Activated CD8-positive, alpha-beta T cell treated with anti-CD3 and anti-CD28 coated beads for 36 hours (primary cell): ENCODE data around the gene GCK. TPM values are rescaled to one million over a fixed set of nuclear protein-coding genes. Genes with fewer than 3 reads are reported as not detected.

Experiments
- ATAC-seq: fragments of 200-7000 bp; cut with Tn5 transposase; one replicate; pipeline ENCODE4 v1.10.0; 2021; ENCODE audit warnings: mild to moderate bottlenecking, moderate library complexity
- CTCF ChIA-PET: fragments of 350-600 bp; sonication (Branson Sonifier 250); formaldehyde crosslinking; loops from one replicate; lab custom pipeline; 2021; ENCODE audit warnings: antibody characterized with exemption; lab: Charles Lee
- POLR2A ChIA-PET: fragments of 350-600 bp; sonication (Branson Sonifier 250); formaldehyde crosslinking; loops from one replicate; lab custom pipeline; 2021; ENCODE audit warnings: antibody characterized with exemption; lab: Charles Lee
- DNase-seq: peaks from one replicate; pipeline ENCODE4 v3.0.0-alpha.2; 2020
- H3K27ac Mint-ChIP-seq: one replicate; pipeline ENCODE4 v1.8.0; 2021; ENCODE audit warnings: mild to moderate bottlenecking, mixed read lengths
- H3K27me3 Mint-ChIP-seq: one replicate; pipeline ENCODE4 v1.8.0; 2021; ENCODE audit warnings: mixed read lengths
- H3K36me3 Mint-ChIP-seq: one replicate; pipeline ENCODE4 v1.8.0; 2021; ENCODE audit warnings: low read depth, mixed read lengths
- H3K4me1 Mint-ChIP-seq: one replicate; pipeline ENCODE4 v1.8.0; 2021; ENCODE audit warnings: low read depth, mixed read lengths
- H3K4me3 Mint-ChIP-seq: one replicate; pipeline ENCODE4 v1.8.0; 2021; ENCODE audit warnings: mild to moderate bottlenecking, moderate library complexity, mixed read lengths
- H3K9me3 Mint-ChIP-seq: one replicate; pipeline ENCODE4 v1.8.0; 2021; ENCODE audit warnings: mixed read lengths
- intact Hi-C: fragments of 100-400 bp; cut with micrococcal nuclease; formaldehyde crosslinking; loops from one replicate; pipeline ENCODE4 v1.10.0; 2022
- total RNA-seq, 2 experiments: library from RNA; stranded (reverse); gene quantifications; one replicate each; pipeline ENCODE4 v1.2.3, GENCODE V29; 2021
- TF ChIP-seq, protein P1 (sequence below): fragments of 200-600 bp; IDR thresholded peaks from one replicate; pipeline ENCODE4 v1.8.0; 2022; ENCODE audit warnings: antibody characterized with exemption, mild to moderate bottlenecking

Gene GCK
- total RNA-seq, 2 experiments from 2014 or later: 2.1 to 2.6 TPM

DNA sequence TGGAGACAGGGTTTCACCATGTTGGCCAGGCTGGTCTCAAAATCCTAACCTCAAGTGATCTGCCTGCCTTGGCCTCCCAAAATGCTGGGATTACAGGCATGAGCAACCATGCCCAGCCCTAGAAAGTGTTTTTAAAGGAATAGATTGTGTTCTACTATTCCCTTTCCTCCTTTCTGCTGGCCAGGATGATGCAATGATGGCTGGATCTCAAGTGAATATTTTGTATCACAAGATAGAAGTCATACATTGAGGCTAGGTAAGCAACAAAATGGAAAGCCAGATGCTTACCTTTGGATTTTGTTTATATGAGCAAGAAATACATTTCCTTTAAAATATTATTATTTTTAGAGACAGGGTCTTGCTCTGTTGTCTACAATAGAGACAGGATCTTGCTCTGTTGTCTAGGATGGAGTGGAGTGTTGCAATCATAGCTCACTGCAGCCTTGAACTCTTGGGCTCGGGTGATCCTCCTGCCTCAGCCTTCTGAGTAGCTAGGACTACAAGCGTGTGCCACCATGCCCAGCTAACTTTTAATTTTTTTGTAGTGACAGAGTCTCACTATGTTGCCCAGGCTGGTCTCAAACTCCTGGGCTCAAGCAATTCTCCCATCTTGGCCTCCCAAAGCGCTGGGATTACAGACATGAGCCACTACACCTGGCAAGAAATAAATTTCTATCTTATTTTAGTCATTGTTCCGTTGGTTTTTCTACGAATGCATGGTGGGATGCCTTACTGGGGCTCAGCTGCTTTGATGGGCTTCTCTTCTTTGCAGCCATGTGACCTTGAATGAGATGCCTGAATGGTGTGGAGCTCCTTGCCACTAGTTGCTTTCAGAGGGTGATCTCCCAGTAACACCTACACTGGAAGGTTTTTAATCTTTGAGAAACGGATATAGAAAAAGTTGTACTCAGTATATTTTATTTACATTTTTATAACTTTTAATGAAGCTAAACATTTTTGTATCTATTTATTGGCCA lies 90.9 kb downstream of the GCK start:
- H3K27me3 Mint-ChIP-seq: no peaks in the 10 kb centered on the region
- H3K4me1 Mint-ChIP-seq: peaks cover 26% of the 10 kb centered on the region
- no peaks in the 10 kb centered on the region for H3K36me3 Mint-ChIP-seq
- CTCF ChIA-PET: interaction anchor here (0.8 to 3.0 kb wide), 6 partner anchors 11 to 102 kb away, joined by 3 to 21 read pairs (median 4); partner anchors contain the start of gene YKT6
- peak overlapping the region; percentile 86 for H3K27ac Mint-ChIP-seq
- POLR2A ChIA-PET: interaction anchor here (0.6 to 2.6 kb wide), 12 partner anchors 7 to 550 kb away, joined by 3 to 11 read pairs (median 4); partner anchors contain the start of genes DBNL and PGAM2
- H3K4me3 Mint-ChIP-seq: no peak overlapping the region
- peak; percentile 51 for ATAC-seq
- DNase-seq: peak; percentile 47
- H3K9me3 Mint-ChIP-seq: no peaks in the 10 kb centered on the region
- intact Hi-C loops: no loop called here
- TF ChIP-seq, protein P1, sequence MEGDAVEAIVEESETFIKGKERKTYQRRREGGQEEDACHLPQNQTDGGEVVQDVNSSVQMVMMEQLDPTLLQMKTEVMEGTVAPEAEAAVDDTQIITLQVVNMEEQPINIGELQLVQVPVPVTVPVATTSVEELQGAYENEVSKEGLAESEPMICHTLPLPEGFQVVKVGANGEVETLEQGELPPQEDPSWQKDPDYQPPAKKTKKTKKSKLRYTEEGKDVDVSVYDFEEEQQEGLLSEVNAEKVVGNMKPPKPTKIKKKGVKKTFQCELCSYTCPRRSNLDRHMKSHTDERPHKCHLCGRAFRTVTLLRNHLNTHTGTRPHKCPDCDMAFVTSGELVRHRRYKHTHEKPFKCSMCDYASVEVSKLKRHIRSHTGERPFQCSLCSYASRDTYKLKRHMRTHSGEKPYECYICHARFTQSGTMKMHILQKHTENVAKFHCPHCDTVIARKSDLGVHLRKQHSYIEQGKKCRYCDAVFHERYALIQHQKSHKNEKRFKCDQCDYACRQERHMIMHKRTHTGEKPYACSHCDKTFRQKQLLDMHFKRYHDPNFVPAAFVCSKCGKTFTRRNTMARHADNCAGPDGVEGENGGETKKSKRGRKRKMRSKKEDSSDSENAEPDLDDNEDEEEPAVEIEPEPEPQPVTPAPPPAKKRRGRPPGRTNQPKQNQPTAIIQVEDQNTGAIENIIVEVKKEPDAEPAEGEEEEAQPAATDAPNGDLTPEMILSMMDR: no peak

DNA sequence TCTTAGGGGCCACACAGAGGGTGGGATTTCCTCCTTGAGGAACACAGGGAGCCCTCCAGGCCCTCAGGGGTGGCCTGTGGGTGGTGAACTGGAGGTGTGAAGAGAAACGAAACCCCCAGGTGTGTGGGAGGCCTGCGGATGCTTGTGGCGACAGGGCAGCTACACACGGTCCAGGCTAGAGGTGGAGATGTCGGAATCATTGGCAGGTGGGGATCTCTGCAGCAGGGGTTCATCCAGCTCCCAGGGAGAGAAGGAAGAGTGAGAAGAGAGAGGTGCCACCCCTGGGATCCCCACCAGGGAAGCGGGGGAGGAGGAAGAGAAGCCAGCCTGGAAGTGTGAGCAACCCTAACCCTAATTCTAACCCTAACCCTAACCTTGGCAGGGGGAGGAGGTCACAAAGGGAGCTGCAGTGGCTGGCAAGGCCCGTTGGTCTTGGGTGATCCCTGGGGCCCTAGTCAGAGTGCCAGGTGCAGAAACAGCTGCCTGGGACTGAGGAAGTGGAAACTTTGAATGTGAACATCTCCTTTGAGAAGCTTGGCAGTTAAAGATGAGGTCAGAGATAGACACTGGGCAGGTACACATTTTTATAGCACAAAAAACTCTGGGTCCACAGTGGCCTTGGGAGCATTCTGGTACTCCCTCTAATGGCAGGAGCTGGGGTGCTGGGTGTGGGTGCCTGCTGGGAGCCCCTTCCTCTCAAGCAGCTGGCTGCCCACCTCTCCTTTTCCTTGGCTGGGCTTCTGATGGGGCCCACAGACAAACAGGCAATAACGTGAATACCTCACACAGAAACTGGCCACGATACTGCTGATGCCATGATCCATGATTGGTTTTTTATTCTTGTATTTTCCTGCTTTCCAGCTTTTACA lies 91.9 kb downstream of the GCK start:
- POLR2A ChIA-PET: interaction anchor here (0.6 to 2.6 kb wide), 13 partner anchors 8 to 549 kb away, joined by 3 to 11 read pairs (median 4); partner anchors contain the start of genes DBNL and PGAM2
- CTCF ChIA-PET: interaction anchor here (0.7 to 3.0 kb wide), 4 partner anchors 12 to 103 kb away, joined by 3 to 21 read pairs (median 4); partner anchors contain the start of gene YKT6
- DNase-seq: peak; percentile 81
- Mint-ChIP-seq H3K27me3 (no peaks in the 10 kb centered on the region), H3K4me3 (peak overlapping the region; percentile 14), H3K4me1 (peaks cover 25% of the 10 kb centered on the region), H3K27ac (peak overlapping the region; percentile 86), H3K36me3 (no peaks in the 10 kb centered on the region), H3K9me3 (no peaks in the 10 kb centered on the region)
- TF ChIP-seq, protein P1: no peak
- intact Hi-C loops: no loop called here
- ATAC-seq: peak; percentile 86

DNA sequence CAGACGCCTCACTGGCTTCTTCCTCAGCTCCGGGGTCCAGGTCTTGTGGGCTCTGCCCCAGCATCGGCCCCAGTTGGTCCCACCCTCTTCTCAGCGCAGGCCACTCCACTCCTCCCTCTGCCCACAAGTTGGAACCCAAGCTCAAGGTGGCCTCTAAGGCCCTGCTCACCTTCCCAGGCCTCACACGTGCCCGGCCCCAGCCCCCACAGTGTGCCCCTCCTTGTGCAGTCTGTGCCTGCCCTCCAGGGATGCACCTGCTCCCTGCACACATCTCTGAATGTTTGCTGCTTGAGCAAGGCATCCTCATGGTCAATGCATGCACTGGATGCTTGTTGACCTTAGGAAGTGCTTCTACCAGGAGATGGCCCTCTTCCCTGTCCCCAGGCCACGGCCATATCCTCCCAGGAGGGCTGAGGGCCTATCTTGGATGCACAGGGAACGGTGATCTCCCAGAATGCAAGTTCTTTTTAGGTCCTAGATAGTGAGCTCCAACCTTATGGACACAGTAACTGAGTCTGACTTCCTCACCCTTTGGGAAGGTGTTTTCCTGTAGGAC lies 92.8 kb downstream of the GCK start:
- CTCF ChIA-PET: no interaction called here
- no peak for ATAC-seq
- no peak overlapping the region for H3K4me3 Mint-ChIP-seq
- POLR2A ChIA-PET: interaction anchor here (0.6 to 2.2 kb wide), 7 partner anchors 9 to 164 kb away, joined by 3 to 10 read pairs (median 4); partner anchors contain the start of gene PGAM2
- H3K27ac Mint-ChIP-seq: peak overlapping the region; percentile 86
- TF ChIP-seq, protein P1: no peak
- peaks cover 25% of the 10 kb centered on the region for H3K4me1 Mint-ChIP-seq
- no peaks in the 10 kb centered on the region for H3K36me3 Mint-ChIP-seq
- no peak for DNase-seq
- H3K9me3 Mint-ChIP-seq: no peaks in the 10 kb centered on the region
- H3K27me3 Mint-ChIP-seq: no peaks in the 10 kb centered on the region
- intact Hi-C loops: no loop called here

DNA sequence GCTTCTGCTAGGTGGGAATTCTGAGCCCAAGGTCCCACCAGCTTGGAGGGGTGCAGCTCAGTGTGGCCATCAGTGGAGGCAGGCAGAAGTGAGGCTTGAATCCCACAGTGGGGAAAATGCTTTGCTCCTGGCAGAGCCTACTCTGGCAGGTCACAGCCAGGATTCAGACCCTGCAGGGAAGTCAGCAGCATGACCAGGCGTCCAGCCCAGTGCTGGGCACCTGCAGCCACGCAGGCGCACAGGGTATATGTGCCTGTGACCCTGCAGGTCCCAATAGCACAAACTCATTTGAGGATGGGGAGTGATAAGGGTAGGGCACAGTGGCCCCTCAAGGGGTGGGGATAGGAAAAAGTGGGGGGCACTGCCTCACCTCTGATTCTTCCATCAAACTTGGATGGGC lies 93.5 kb downstream of the GCK start:
- intact Hi-C loops: no loop called here
- DNase-seq (no peak), ATAC-seq (no peak)
- Mint-ChIP-seq H3K27ac (no peak overlapping the region), H3K36me3 (no peaks in the 10 kb centered on the region), H3K27me3 (no peaks in the 10 kb centered on the region), H3K4me3 (no peak overlapping the region), H3K4me1 (peaks cover 25% of the 10 kb centered on the region), H3K9me3 (no peaks in the 10 kb centered on the region)
- TF ChIP-seq, protein P1: no peak
- ChIA-PET CTCF (no interaction called here), POLR2A (interaction anchor here (1.3 to 1.8 kb wide), 3 partner anchors 11 to 27 kb away, joined by 3 to 6 read pairs (median 4); no protein-coding TSS in a partner anchor)
